ENCODE data around the gene ZNF91.
"Not testable (repeated sequence)": the region's sequence is repeated elsewhere in the genome, so short reads cannot be mapped to it uniquely, and the experiment has no call there.

DNA sequence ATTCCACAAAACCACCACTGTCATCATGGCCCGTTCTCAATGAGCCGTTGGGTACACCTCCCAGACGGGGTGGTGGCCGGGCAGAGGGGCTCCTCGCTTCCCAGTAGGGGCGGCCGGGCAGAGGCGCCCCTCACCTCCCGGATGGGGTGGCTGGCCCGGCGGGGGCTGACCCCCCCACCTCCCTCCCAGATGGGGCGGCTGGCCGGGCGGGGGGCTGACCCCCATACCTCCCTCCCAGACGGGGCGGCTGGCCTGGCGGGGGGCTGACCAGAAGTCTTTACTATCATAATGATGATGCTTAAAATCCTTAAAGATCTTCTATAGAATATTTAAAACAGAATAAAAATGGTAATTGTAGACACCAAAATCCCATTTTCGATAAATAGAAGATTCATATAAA is 29.2 kb downstream of the ZNF91 start:
- TF ChIP-seq, protein P1, sequence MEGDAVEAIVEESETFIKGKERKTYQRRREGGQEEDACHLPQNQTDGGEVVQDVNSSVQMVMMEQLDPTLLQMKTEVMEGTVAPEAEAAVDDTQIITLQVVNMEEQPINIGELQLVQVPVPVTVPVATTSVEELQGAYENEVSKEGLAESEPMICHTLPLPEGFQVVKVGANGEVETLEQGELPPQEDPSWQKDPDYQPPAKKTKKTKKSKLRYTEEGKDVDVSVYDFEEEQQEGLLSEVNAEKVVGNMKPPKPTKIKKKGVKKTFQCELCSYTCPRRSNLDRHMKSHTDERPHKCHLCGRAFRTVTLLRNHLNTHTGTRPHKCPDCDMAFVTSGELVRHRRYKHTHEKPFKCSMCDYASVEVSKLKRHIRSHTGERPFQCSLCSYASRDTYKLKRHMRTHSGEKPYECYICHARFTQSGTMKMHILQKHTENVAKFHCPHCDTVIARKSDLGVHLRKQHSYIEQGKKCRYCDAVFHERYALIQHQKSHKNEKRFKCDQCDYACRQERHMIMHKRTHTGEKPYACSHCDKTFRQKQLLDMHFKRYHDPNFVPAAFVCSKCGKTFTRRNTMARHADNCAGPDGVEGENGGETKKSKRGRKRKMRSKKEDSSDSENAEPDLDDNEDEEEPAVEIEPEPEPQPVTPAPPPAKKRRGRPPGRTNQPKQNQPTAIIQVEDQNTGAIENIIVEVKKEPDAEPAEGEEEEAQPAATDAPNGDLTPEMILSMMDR (IDR thresholded peaks at IDR 0.05), result not testable (repeated sequence)
- TF ChIP-seq POLR2AphosphoS5, POLR2A (IDR thresholded peaks at IDR 0.05): not testable (repeated sequence)

All from breast epithelium (tissue), 3 donors.